H9 (cell line): ENCODE measurements around the gene SLC35F6. TPM values are rescaled to one million over a fixed set of nuclear protein-coding genes. Genes with fewer than 3 reads are reported as not detected.

Source experiments
- DNase-seq: peaks from one replicate; pipeline ENCODE4 v3.0.0-alpha.2; 2017
- H2AFZ ChIP-seq: one replicate; pipeline ENCODE4 v1.6.1; 2013; ENCODE audit warnings: mild to moderate bottlenecking, low read length, control low read depth, moderate library complexity
- H2AK5ac ChIP-seq: 2 replicates; pipeline ENCODE4 v1.6.1; 2013; ENCODE audit warnings: low read length, control low read depth, mixed read lengths; ENCODE audit not compliant: insufficient read length
- H2BK120ac ChIP-seq: one replicate; pipeline ENCODE4 v1.6.1; 2013; ENCODE audit warnings: low read depth, mild to moderate bottlenecking, low read length, control low read depth, inconsistent platforms; ENCODE audit not compliant: poor library complexity, severe bottlenecking
- H2BK12ac ChIP-seq: 2 replicates; pipeline ENCODE4 v1.6.1; 2013; ENCODE audit warnings: low read length, control low read depth, mixed read lengths, low read depth; ENCODE audit not compliant: insufficient read length
- H2BK15ac ChIP-seq: 2 replicates; pipeline ENCODE4 v1.6.1; 2013; ENCODE audit warnings: low read depth, low read length, control low read depth
- H2BK20ac ChIP-seq: one replicate; pipeline ENCODE4 v1.6.1; 2013; ENCODE audit warnings: low read depth, mild to moderate bottlenecking, low read length, control low read depth, inconsistent platforms; ENCODE audit not compliant: poor library complexity, severe bottlenecking
- H2BK5ac ChIP-seq: 2 replicates; pipeline ENCODE4 v1.6.1; 2013; ENCODE audit warnings: low read length, control low read depth, mixed read lengths; ENCODE audit not compliant: insufficient read length
- H3K14ac ChIP-seq: 2 replicates; pipeline ENCODE4 v1.6.1; 2013; ENCODE audit warnings: low read length, control low read depth; ENCODE audit not compliant: insufficient read depth
- H3K18ac ChIP-seq: 2 replicates; pipeline ENCODE4 v1.6.1; 2013; ENCODE audit warnings: low read depth, mild to moderate bottlenecking, mixed read lengths, low read length, control low read depth; ENCODE audit not compliant: insufficient read length
- H3K23ac ChIP-seq: 2 replicates; pipeline ENCODE4 v1.6.1; 2013; ENCODE audit warnings: low read length, control low read depth, mixed read lengths, low read depth; ENCODE audit not compliant: insufficient read length
- H3K23me2 ChIP-seq: 2 replicates; pipeline ENCODE4 v1.6.1; 2013; ENCODE audit warnings: low read depth, mild to moderate bottlenecking, mixed read lengths, low read length, control low read depth; ENCODE audit not compliant: insufficient read length, poor library complexity, severe bottlenecking
- H3K27ac ChIP-seq: 2 replicates; pipeline ENCODE4 v1.5.1; 2013; ENCODE audit warnings: low read length, control low read depth, mixed read lengths, low read depth; ENCODE audit not compliant: insufficient read length
- H3K27me3 ChIP-seq: 2 replicates; pipeline ENCODE4 v1.6.1; 2013; ENCODE audit warnings: low read length, control low read depth, inconsistent platforms; ENCODE audit not compliant: insufficient read depth
- H3K4ac ChIP-seq: 2 replicates; pipeline ENCODE4 v1.6.1; 2013; ENCODE audit warnings: low read depth, mild to moderate bottlenecking, control low read depth, inconsistent platforms, low read length, moderate library complexity
- H3K4me1 ChIP-seq: 2 replicates; pipeline ENCODE4 v1.6.1; 2013; ENCODE audit warnings: low read length, control low read depth, inconsistent platforms; ENCODE audit not compliant: insufficient read depth
- H3K4me2 ChIP-seq: 2 replicates; pipeline ENCODE4 v1.6.1; 2013; ENCODE audit warnings: low read length, control low read depth, mixed read lengths; ENCODE audit not compliant: insufficient read length, insufficient read depth
- H3K56ac ChIP-seq: 2 replicates; pipeline ENCODE4 v1.6.1; 2013; ENCODE audit warnings: low read depth, mild to moderate bottlenecking, mixed read lengths, low read length, control low read depth; ENCODE audit not compliant: insufficient read length
- H3K79me1 ChIP-seq: 2 replicates; pipeline ENCODE4 v1.6.1; 2013; ENCODE audit warnings: low read depth, mild to moderate bottlenecking, moderate library complexity, low read length, control low read depth, inconsistent platforms; ENCODE audit not compliant: insufficient read depth, poor library complexity, severe bottlenecking
- H3K79me2 ChIP-seq: 2 replicates; pipeline ENCODE4 v1.6.1; 2013; ENCODE audit warnings: low read length, control low read depth, inconsistent platforms; ENCODE audit not compliant: insufficient read depth
- H3K9ac ChIP-seq: 2 replicates; pipeline ENCODE4 v1.6.1; 2013; ENCODE audit warnings: low read length, control low read depth, mixed read lengths; ENCODE audit not compliant: insufficient read length; ENCODE audit errors: extremely low read depth
- H3K9me3 ChIP-seq: one replicate; pipeline ENCODE4 v1.6.1; 2013; ENCODE audit warnings: low read depth, low read length, inconsistent platforms; ENCODE audit not compliant: control insufficient read depth
- H3T11ph ChIP-seq: one replicate; pipeline ENCODE4 v1.6.1; 2013; ENCODE audit warnings: mild to moderate bottlenecking, low read length, control low read depth, inconsistent platforms
- H4K20me1 ChIP-seq: one replicate; pipeline ENCODE4 v1.6.1; 2013; ENCODE audit not compliant: control insufficient read depth, insufficient read length, insufficient read depth
- H4K5ac ChIP-seq: 2 replicates; pipeline ENCODE4 v1.6.1; 2013; ENCODE audit warnings: low read depth, mild to moderate bottlenecking, mixed read lengths, low read length, control low read depth; ENCODE audit not compliant: insufficient read length
- H4K8ac ChIP-seq: replicated peaks from 2 replicates; pipeline ENCODE4 v1.6.1; 2013; ENCODE audit warnings: low read length, control low read depth, mixed read lengths, low read depth; ENCODE audit not compliant: insufficient read length
- H4K91ac ChIP-seq: 2 replicates; pipeline ENCODE4 v1.6.1; 2013; ENCODE audit warnings: low read depth, mild to moderate bottlenecking, moderate library complexity, mixed read lengths, low read length, control low read depth; ENCODE audit not compliant: insufficient read length
- H3K27ac Mint-ChIP-seq, 3 experiments: 2 replicates in 2 of 3; 3 replicates in 1 of 3; pipeline ENCODE4 v1.8.0; 2020 to 2021; ENCODE audit warnings: mixed read lengths in 3 of 3, mild to moderate bottlenecking in 1 of 3, moderate library complexity in 1 of 3
- H3K27me3 Mint-ChIP-seq: 2 replicates; pipeline ENCODE4 v1.8.0; 2021; ENCODE audit warnings: low read depth, mild to moderate bottlenecking, moderate library complexity, mixed read lengths
- H3K36me3 Mint-ChIP-seq, 3 experiments: 2 replicates in 2 of 3; 3 replicates in 1 of 3; pipeline ENCODE4 v1.8.0; 2020 to 2021; ENCODE audit warnings: low read depth in 3 of 3, mixed read lengths in 3 of 3; ENCODE audit not compliant: insufficient read depth in 1 of 3
- H3K4me1 Mint-ChIP-seq, 2 experiments: 2 replicates each; pipeline ENCODE4 v1.8.0; 2020; ENCODE audit warnings: mixed read lengths in 2 of 2
- H3K4me3 Mint-ChIP-seq, 2 experiments: 2 replicates in 1 of 2; 3 replicates in 1 of 2; pipeline ENCODE4 v1.8.0; 2020 to 2021; ENCODE audit warnings: mild to moderate bottlenecking in 2 of 2, mixed read lengths in 2 of 2, moderate library complexity in 1 of 2
- H3K9me3 Mint-ChIP-seq, 2 experiments: 2 replicates in 1 of 2; 3 replicates in 1 of 2; pipeline ENCODE4 v1.8.0; 2020; ENCODE audit warnings: mild to moderate bottlenecking in 2 of 2, mixed read lengths in 2 of 2, moderate library complexity in 1 of 2
- whole genome bisulfite sequencing: extraction: QIAGEN DNeasy Blood & Tissue Kit; methylation state at CpG from one replicate; pipeline ENCODE4 v1.1.7; 2013; ENCODE audit warnings: missing lambda C conversion rate, low lambda C conversion rate, mixed read lengths; ENCODE audit not compliant: insufficient read length; ENCODE audit errors: extremely low coverage; 5-methylcytosine and 5-hydroxymethylcytosine counted together
- total RNA-seq: library from RNA; stranded (reverse); gene quantifications from 2 replicates; pipeline ENCODE4 v1.2.1, GENCODE V29; 2021
- TF ChIP-seq, protein P1 (sequence below): fragments of 200-600 bp; sonication (generic); conservative IDR thresholded peaks from 3 replicates; pipeline ENCODE4 v1.8.0; 2021; ENCODE audit warnings: antibody characterized with exemption, mild to moderate bottlenecking

The SLC35F6 gene
- total RNA-seq, 1 experiment from 2014 or later = 15.7 TPM

DNA sequence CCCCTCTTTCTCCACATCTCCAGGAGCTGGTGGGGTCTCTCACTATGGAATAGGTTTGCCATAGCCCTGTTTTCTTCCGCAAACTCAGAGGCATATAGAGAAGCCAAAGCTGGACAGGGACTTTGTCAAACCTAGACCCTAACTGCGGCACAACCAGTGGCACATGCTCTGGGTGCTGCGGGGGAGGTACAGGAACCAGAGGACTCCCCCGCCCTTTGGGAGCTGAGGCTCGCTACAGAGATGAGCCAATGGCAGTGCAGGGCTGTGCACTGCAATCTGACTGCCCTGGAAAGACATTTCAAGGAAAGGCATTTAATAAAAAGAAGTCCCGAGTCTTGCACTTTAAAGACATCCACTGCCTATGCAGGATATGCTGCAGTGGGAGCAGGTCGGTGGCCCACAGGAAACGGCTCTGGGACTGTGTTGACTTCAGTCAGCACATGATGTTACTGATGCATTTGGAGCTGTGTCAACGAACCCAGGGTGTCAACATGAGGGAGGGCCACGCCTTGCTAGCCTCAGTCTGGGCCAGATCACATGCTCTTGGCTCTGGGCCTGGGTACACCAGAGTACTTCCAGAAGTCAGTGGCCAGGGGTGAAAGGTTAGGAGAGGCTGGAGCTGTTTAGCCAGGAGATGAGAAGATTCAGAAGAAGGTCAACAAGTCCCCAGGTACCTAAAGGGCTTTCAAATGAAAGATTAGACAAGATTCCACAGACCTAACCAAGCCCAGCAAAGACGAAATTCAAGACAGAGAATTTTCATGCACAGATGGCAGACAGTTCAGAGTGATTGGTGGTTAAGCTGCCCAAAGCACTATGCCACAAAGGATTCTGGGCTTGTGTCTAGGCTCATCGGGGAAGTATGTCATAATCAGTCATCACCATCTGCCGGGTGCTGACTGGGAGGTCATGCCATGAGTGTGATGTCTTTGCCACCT, 8.2 kb downstream of the SLC35F6 start:
- Mint-ChIP-seq H3K4me1 (peaks cover 2 to 5% of the 10 kb centered on the region in 2 experiments), H3K4me3 (no peak overlapping the region), H3K36me3 (peaks cover 2 to 18% (median 11%) of the 10 kb centered on the region in 3 experiments; a peak in 5 of 7 replicates), H3K27me3 (no peaks in the 10 kb centered on the region), H3K9me3 (no peaks in the 10 kb centered on the region), H3K27ac (peak overlapping the region in 1 of 3 experiments; percentile 25; a peak in 1 of 7 replicates)
- Histone ChIP-seq H3K9ac (no peak overlapping the region), H3K4me1 (no peaks in the 10 kb centered on the region), H2BK12ac (no peak overlapping the region), H3K23ac (no peak overlapping the region), H3T11ph (no peak overlapping the region), H2BK120ac (no peak overlapping the region), H3K9me3 (no peaks in the 10 kb centered on the region), H3K23me2 (no peaks in the 10 kb centered on the region), H3K79me2 (no peaks in the 10 kb centered on the region), H3K4me2 (no peak overlapping the region), H3K27me3 (no peaks in the 10 kb centered on the region), H3K27ac (no peak overlapping the region), H2BK20ac (no peak overlapping the region), H3K14ac (no peak overlapping the region), H2BK5ac (no peak overlapping the region), H2AK5ac (no peak overlapping the region), H3K4ac (no peak overlapping the region), H2AFZ (no peak overlapping the region), H3K56ac (no peak overlapping the region), H4K20me1 (no peaks in the 10 kb centered on the region), H4K5ac (no peak overlapping the region), H4K8ac (no peak overlapping the region), H3K79me1 (no peaks in the 10 kb centered on the region), H2BK15ac (no peak overlapping the region), H4K91ac (no peak overlapping the region), H3K18ac (no peak overlapping the region)
- no peak for DNase-seq
- no CpG with 5 or more reads among the region's 13 CpGs for WGBS
- TF ChIP-seq, protein P1, sequence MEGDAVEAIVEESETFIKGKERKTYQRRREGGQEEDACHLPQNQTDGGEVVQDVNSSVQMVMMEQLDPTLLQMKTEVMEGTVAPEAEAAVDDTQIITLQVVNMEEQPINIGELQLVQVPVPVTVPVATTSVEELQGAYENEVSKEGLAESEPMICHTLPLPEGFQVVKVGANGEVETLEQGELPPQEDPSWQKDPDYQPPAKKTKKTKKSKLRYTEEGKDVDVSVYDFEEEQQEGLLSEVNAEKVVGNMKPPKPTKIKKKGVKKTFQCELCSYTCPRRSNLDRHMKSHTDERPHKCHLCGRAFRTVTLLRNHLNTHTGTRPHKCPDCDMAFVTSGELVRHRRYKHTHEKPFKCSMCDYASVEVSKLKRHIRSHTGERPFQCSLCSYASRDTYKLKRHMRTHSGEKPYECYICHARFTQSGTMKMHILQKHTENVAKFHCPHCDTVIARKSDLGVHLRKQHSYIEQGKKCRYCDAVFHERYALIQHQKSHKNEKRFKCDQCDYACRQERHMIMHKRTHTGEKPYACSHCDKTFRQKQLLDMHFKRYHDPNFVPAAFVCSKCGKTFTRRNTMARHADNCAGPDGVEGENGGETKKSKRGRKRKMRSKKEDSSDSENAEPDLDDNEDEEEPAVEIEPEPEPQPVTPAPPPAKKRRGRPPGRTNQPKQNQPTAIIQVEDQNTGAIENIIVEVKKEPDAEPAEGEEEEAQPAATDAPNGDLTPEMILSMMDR = no peak
